Neural progenitor cell (in vitro differentiated cells): ENCODE data around the gene TMEM239.

Source experiments
- CTCF ChIP-seq: fragments of 200-600 bp; sonication (generic); IDR thresholded peaks from 2 replicates; pipeline ENCODE4 v1.5.1; 2017; ENCODE audit warnings: antibody characterized with exemption, mild to moderate bottlenecking
- EZH2 ChIP-seq: fragments of 200-600 bp; sonication (generic); IDR thresholded peaks from 2 replicates; pipeline ENCODE4 v1.6.1; 2017; ENCODE audit warnings: antibody characterized with exemption, mild to moderate bottlenecking, moderate library complexity

DNA sequence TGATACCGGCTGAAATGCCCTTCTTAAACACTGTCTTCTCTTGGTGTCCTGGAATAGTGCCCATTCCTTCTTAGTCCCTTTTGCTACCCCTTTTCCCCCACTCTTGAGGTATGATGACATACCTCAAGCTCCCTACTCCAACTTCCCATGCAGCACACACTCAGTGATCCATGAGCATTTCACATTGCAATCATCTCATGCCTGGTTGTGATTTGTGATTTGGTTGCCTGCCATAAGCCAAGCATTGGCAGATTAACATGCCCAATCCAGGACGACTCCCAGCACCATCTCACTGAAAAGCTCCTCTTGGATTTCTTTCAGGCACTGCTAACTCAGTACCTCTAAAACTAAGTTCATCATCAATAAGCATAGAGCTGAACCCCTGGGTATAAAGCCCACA is 42.4 kb downstream of the TMEM239 start:
- TF ChIP-seq EZH2 (no peak), CTCF (no peak)
